A673 (cell line): ENCODE measurements around the gene KRT37. TPM values are rescaled to one million over a fixed set of nuclear protein-coding genes. Genes with fewer than 3 reads are reported as not detected.
"Not testable (repeated sequence)": the region's sequence is repeated elsewhere in the genome, so short reads cannot be mapped to it uniquely, and the experiment has no call there.

ENCODE experiments used
- BruUV-seq: library from RNA; stranded (reverse); fragments of 400-500 nt; replicated peaks from 2 replicates; lab custom pipeline; 2021; lab: Mats Ljungman, UMichigan
- CTCF ChIA-PET: fragments of 300-600 bp; sonication (Branson Sonifier 250); formaldehyde crosslinking; loops from one replicate; lab custom pipeline; 2022; ENCODE audit warnings: antibody characterized with exemption; lab: Charles Lee
- POLR2A ChIA-PET: fragments of 300-600 bp; sonication (Branson Sonifier 250); formaldehyde crosslinking; loops from one replicate; lab custom pipeline; 2022; ENCODE audit warnings: antibody characterized with exemption; ENCODE audit not compliant: low non-redundant PET; lab: Charles Lee
- DNase-seq: peaks from one replicate; pipeline ENCODE4 v3.0.0-alpha.2; 2015; ENCODE audit warnings: low spot score
- H3K27ac ChIP-seq: fragments of 200-600 bp; sonication (generic); 2 replicates; pipeline ENCODE4 v1.5.1; 2016; ENCODE audit warnings: mixed run types, low read depth, mild to moderate bottlenecking, mixed read lengths, antibody characterized with exemption, low read length; ENCODE audit not compliant: poor library complexity, severe bottlenecking
- H3K27me3 ChIP-seq: fragments of 200-600 bp; sonication (generic); replicated peaks from 2 replicates; pipeline ENCODE4 v1.6.1; 2017; ENCODE audit warnings: mixed run types, low read depth, mild to moderate bottlenecking, mixed read lengths, antibody characterized with exemption, low read length; ENCODE audit not compliant: insufficient read depth, poor library complexity
- H3K36me3 ChIP-seq: fragments of 200-600 bp; sonication (generic); 2 replicates; pipeline ENCODE4 v1.6.1; 2016; ENCODE audit warnings: mixed run types, mild to moderate bottlenecking, mixed read lengths, antibody characterized with exemption, low read length; ENCODE audit not compliant: insufficient read depth, poor library complexity, severe bottlenecking
- H3K4me1 ChIP-seq: fragments of 200-600 bp; sonication (generic); 2 replicates; pipeline ENCODE4 v1.6.1; 2017; ENCODE audit warnings: mixed run types, mild to moderate bottlenecking, mixed read lengths, antibody characterized with exemption, low read length; ENCODE audit not compliant: insufficient read depth, poor library complexity, severe bottlenecking
- H3K4me3 ChIP-seq: fragments of 200-600 bp; sonication (generic); 2 replicates; pipeline ENCODE4 v1.5.1; 2016; ENCODE audit warnings: low read depth, mixed run types, mild to moderate bottlenecking, mixed read lengths, low read length; ENCODE audit not compliant: poor library complexity, severe bottlenecking
- H3K9me3 ChIP-seq: fragments of 200-600 bp; sonication (generic); 2 replicates; pipeline ENCODE4 v1.6.1; 2016; ENCODE audit warnings: mixed run types, low read depth, mild to moderate bottlenecking, mixed read lengths, antibody characterized with exemption, low read length; ENCODE audit not compliant: poor library complexity, severe bottlenecking
- EZH2 ChIP-seq: fragments of 200-600 bp; sonication (generic); IDR thresholded peaks from 2 replicates; pipeline ENCODE4 v1.6.1; 2017; ENCODE audit warnings: borderline replicate concordance, low read depth, mild to moderate bottlenecking, mixed read lengths, antibody characterized with exemption, low read length; ENCODE audit not compliant: poor library complexity, severe bottlenecking
- intact Hi-C: fragments of 100-400 bp; cut with micrococcal nuclease; formaldehyde crosslinking; loops from one replicate; pipeline ENCODE4 v1.10.0; 2022; ENCODE audit not compliant: unreplicated experiment
- total RNA-seq: library from RNA; stranded (reverse); gene quantifications from 2 replicates; pipeline ENCODE4 v1.2.3, GENCODE V29; 2021
- TF ChIP-seq, protein P1 (sequence below): fragments of 300-800, 200-600 bp; sonication (generic); conservative IDR thresholded peaks from 2 replicates; pipeline ENCODE4 v1.5.1; 2017; ENCODE audit warnings: low read depth, mild to moderate bottlenecking, antibody characterized with exemption, low read length, moderate library complexity, mixed read lengths

Gene KRT37
- total RNA-seq, 1 experiment from 2014 or later, result not detected

DNA sequence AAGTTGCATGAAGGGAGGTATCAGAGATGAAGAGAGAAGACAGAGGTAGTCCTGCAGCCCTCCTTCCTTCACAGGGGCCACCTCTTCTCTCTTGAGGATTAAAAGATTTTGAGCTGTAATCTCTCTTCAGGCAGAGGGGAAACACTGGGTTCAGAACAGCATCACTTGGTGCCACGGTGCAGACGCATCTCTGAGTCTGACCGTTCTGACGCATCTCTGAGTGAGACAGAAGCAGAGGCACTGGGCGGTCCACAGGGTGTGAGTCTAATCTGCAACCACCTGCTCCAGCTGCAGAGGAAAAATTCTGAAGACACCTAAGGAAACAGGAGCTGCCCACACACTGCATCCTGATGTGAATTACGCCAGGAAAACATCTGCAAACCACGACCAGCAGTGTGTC is 5.3 kb upstream of the KRT37 start:
- intact Hi-C loops, result no loop called here
- no TSS peak for BruUV-seq
- no peak for DNase-seq
- no peaks in the 10 kb centered on the region for H3K27me3 ChIP-seq
- H3K9me3 ChIP-seq, result no peaks in the 10 kb centered on the region
- no peak overlapping the region for H3K4me3 ChIP-seq
- POLR2A ChIA-PET, result no interaction called here
- TF ChIP-seq, protein P1, sequence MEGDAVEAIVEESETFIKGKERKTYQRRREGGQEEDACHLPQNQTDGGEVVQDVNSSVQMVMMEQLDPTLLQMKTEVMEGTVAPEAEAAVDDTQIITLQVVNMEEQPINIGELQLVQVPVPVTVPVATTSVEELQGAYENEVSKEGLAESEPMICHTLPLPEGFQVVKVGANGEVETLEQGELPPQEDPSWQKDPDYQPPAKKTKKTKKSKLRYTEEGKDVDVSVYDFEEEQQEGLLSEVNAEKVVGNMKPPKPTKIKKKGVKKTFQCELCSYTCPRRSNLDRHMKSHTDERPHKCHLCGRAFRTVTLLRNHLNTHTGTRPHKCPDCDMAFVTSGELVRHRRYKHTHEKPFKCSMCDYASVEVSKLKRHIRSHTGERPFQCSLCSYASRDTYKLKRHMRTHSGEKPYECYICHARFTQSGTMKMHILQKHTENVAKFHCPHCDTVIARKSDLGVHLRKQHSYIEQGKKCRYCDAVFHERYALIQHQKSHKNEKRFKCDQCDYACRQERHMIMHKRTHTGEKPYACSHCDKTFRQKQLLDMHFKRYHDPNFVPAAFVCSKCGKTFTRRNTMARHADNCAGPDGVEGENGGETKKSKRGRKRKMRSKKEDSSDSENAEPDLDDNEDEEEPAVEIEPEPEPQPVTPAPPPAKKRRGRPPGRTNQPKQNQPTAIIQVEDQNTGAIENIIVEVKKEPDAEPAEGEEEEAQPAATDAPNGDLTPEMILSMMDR, result no peak
- TF ChIP-seq EZH2, result no peak
- no peak overlapping the region for H3K27ac ChIP-seq
- H3K36me3 ChIP-seq, result no peaks in the 10 kb centered on the region
- H3K4me1 ChIP-seq, result no peaks in the 10 kb centered on the region
- CTCF ChIA-PET, result no interaction called here

DNA sequence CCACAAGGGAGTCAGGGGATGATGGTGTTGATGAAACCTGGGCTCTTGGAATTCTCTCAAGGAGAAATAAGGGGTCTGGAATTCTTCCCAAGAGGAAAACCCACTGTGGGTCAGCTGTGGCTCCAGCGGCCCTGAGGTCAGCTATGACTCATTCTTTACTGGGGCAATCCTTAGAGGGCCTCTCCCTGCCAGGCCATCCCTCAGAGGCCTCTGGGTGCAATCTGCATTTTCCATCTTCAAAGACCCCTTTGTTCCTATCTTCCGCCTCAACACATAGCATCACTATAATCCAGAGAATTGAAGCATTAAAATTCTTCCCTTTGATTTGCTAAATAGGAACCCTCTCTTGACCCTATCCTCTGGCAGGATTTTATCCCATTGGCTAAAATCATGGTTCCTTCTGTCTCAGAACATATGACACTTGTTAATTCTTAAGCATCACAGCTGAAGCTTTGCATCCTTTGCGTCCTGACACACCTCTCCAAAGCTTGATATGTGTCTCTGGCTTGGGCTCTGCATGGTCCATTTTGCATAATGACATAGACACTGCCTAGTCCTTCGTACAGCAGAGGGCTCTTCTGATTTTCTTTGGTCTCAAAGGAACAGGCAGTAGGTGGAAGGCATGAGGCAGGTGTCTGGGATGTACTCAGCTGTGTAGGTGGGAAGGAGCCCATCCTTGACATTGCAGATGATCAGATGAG is 4.4 kb upstream of the KRT37 start:
- no peak overlapping the region for H3K4me3 ChIP-seq
- BruUV-seq, result no TSS peak
- intact Hi-C loops, result no loop called here
- TF ChIP-seq, protein P1, result no peak
- no peak for TF ChIP-seq EZH2
- no peaks in the 10 kb centered on the region for H3K9me3 ChIP-seq
- DNase-seq, result no peak
- H3K27me3 ChIP-seq, result no peaks in the 10 kb centered on the region
- no peaks in the 10 kb centered on the region for H3K4me1 ChIP-seq
- POLR2A ChIA-PET, result no interaction called here
- no peak overlapping the region for H3K27ac ChIP-seq
- H3K36me3 ChIP-seq, result no peaks in the 10 kb centered on the region
- CTCF ChIA-PET, result no interaction called here

DNA sequence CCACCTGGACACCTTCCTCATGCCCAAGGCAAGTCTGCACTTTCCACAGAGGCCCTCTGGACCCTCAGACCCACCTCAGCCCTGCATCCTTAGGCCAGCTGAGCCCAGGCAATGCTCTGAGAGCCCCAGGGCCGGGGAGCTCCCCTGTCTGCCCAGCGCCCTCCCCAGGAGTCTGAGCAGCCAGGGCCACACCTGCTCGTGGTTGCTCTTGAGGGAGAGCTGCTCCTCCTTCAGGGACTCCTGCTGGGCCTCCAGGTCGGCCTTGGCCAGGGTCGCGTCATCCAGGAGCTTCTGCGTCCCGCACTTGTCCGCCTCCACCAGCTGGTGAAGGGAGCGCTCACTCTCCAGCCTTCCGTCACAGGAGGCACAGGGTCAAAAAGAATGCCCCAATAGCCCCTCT is 1.8 kb downstream of the KRT37 start:
- POLR2A ChIA-PET, H3K4me3 ChIP-seq, H3K36me3 ChIP-seq, BruUV-seq, DNase-seq, CTCF ChIA-PET, H3K4me1 ChIP-seq, H3K27ac ChIP-seq, H3K27me3 ChIP-seq, H3K9me3 ChIP-seq, intact Hi-C loops: not testable (repeated sequence)

DNA sequence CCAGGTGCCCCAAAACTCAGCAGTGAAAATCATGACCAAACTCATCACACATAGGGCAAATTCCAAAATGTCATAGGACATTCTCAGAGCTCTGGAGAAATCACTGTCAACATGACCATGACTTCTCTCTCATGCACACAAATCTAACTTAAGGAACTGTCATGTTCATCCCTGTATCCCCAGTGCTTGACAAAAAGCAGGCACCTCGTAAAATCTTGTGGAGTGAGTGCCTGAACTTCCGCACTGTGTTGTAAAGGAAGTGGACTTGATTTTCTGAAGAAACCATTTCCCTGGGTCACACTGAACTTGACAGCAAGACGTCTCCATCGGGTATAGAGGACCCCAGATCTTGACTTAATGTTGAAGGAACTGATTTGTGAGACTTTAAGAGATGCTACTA is 2.8 kb downstream of the KRT37 start:
- intact Hi-C loops, result no loop called here
- BruUV-seq, result no TSS peak
- Histone ChIP-seq H3K36me3 (no peaks in the 10 kb centered on the region), H3K9me3 (no peaks in the 10 kb centered on the region), H3K27ac (no peak overlapping the region), H3K27me3 (no peaks in the 10 kb centered on the region), H3K4me3 (no peak overlapping the region), H3K4me1 (no peaks in the 10 kb centered on the region)
- DNase-seq, result no peak
- POLR2A ChIA-PET, result no interaction called here
- TF ChIP-seq EZH2, result no peak
- TF ChIP-seq, protein P1, result no peak
- CTCF ChIA-PET, result no interaction called here
